Loucy (cell line): ENCODE measurements around the gene PCDHA7.
"Not testable (repeated sequence)": the region's sequence is repeated elsewhere in the genome, so short reads cannot be mapped to it uniquely, and the experiment has no call there.

ENCODE experiments used
- H2AFZ ChIP-seq: fragments of 200-600 bp; sonication (generic); 2 replicates; pipeline ENCODE4 v1.6.0; 2016; ENCODE audit warnings: antibody characterized with exemption, mild to moderate bottlenecking, low read length, moderate library complexity
- H3F3A ChIP-seq: fragments of 200-600 bp; 2 replicates; pipeline ENCODE4 v1.6.0; 2016; ENCODE audit warnings: antibody characterized with exemption, low read depth, mild to moderate bottlenecking
- H3K27me3 ChIP-seq: fragments of 200-600 bp; sonication (generic); 2 replicates; pipeline ENCODE4 v1.6.1; 2014; ENCODE audit warnings: low read length, mild to moderate bottlenecking; ENCODE audit not compliant: insufficient read depth, poor library complexity, severe bottlenecking
- H3K36me3 ChIP-seq: fragments of 200-600 bp; sonication (generic); 2 replicates; pipeline ENCODE4 v1.6.1; 2016; ENCODE audit warnings: low read length; ENCODE audit not compliant: insufficient read depth
- H3K4me1 ChIP-seq: fragments of 200-600 bp; sonication (generic); 2 replicates; pipeline ENCODE4 v1.5.1; 2014; ENCODE audit warnings: low read length, mild to moderate bottlenecking; ENCODE audit not compliant: insufficient read depth, poor library complexity, severe bottlenecking
- H3K4me2 ChIP-seq: fragments of 200-600 bp; sonication (generic); 2 replicates; pipeline ENCODE4 v1.6.0; 2014; ENCODE audit warnings: antibody characterized with exemption, low read length, low read depth, mild to moderate bottlenecking; ENCODE audit not compliant: poor library complexity, severe bottlenecking
- H3K4me3 ChIP-seq: fragments of 200-600 bp; sonication (generic); 2 replicates; pipeline ENCODE4 v1.5.1; 2014; ENCODE audit warnings: low read length, mild to moderate bottlenecking, mixed read lengths; ENCODE audit not compliant: poor library complexity, severe bottlenecking
- H3K79me2 ChIP-seq: fragments of 200-600 bp; sonication (generic); 2 replicates; pipeline ENCODE4 v1.6.1; 2014; ENCODE audit warnings: low read length; ENCODE audit not compliant: insufficient read depth
- H3K9ac ChIP-seq: fragments of 200-600 bp; sonication (generic); 2 replicates; pipeline ENCODE4 v1.6.0; 2014; ENCODE audit warnings: mild to moderate bottlenecking, low read depth, low read length, moderate library complexity; ENCODE audit not compliant: poor library complexity, severe bottlenecking
- H3K9me2 ChIP-seq: fragments of 200-600 bp; sonication (generic); replicated peaks from 2 replicates; pipeline ENCODE4 v1.6.1; 2016; ENCODE audit warnings: low read depth, low read length, mixed read lengths
- H3K9me3 ChIP-seq: fragments of 200-600 bp; sonication (generic); 2 replicates; pipeline ENCODE4 v1.6.1; 2014; ENCODE audit warnings: mild to moderate bottlenecking, antibody characterized with exemption, low read length, low read depth; ENCODE audit not compliant: insufficient read depth
- H4K20me1 ChIP-seq: fragments of 200-600 bp; sonication (generic); 2 replicates; pipeline ENCODE4 v1.6.0; 2014; ENCODE audit warnings: antibody characterized with exemption, low read length, mild to moderate bottlenecking; ENCODE audit not compliant: insufficient read depth, poor library complexity, severe bottlenecking
- CTCF ChIP-seq: fragments of 200-600 bp; sonication (generic); conservative IDR thresholded peaks from 2 replicates; pipeline ENCODE4 v1.5.1; 2014; ENCODE audit warnings: mild to moderate bottlenecking, antibody characterized with exemption, low read length
- EZH2phosphoT487 ChIP-seq: fragments of 200-600 bp; IDR thresholded peaks from 2 replicates; pipeline ENCODE4 v1.6.1; 2018; ENCODE audit warnings: antibody characterized with exemption, mild to moderate bottlenecking, moderate library complexity, borderline replicate concordance

The PCDHA7 gene

GRCh38 chr5:140802781-140803271, 31.2 kb upstream of the PCDHA7 start:
- H3K9ac ChIP-seq = no peak overlapping the region
- no peaks in the 10 kb centered on the region for H3K36me3 ChIP-seq
- no peaks in the 10 kb centered on the region for H3K4me1 ChIP-seq
- H3K4me3 ChIP-seq = no peak overlapping the region
- H4K20me1 ChIP-seq = no peaks in the 10 kb centered on the region
- H3K9me3 ChIP-seq = no peaks in the 10 kb centered on the region
- H3K79me2 ChIP-seq = no peaks in the 10 kb centered on the region
- no peak overlapping the region for H3K4me2 ChIP-seq
- no peaks in the 10 kb centered on the region for H3K9me2 ChIP-seq
- no peaks in the 10 kb centered on the region for H3F3A ChIP-seq
- no peaks in the 10 kb centered on the region for H3K27me3 ChIP-seq
- TF ChIP-seq EZH2phosphoT487 = no peak
- no peak for TF ChIP-seq CTCF
- no peak overlapping the region for H2AFZ ChIP-seq

- no peaks in the 10 kb centered on the region for H3K27me3 ChIP-seq
- no peak within 1 kb of the TSS for H2AFZ ChIP-seq
- no peaks in the 10 kb centered on the region for H3K79me2 ChIP-seq
- H3K4me1 ChIP-seq = no peaks in the 10 kb centered on the region
- H3K9me2 ChIP-seq = no peaks in the 10 kb centered on the region
- no peaks in the 10 kb centered on the region for H4K20me1 ChIP-seq
- H3K4me2 ChIP-seq = no peak within 1 kb of the TSS
- H3K9me3 ChIP-seq = no peaks in the 10 kb centered on the region
- H3K36me3 ChIP-seq = no peaks in the 10 kb centered on the region
- H3K9ac ChIP-seq = no peak within 1 kb of the TSS
- no peak within 1 kb of the TSS for H3K4me3 ChIP-seq
- H3F3A ChIP-seq = no peaks in the 10 kb centered on the region
- no peak for TF ChIP-seq EZH2phosphoT487
- peak; percentile 46 for TF ChIP-seq CTCF
Observed at GRCh38 chr5:140806834-140807775, 27.0 kb upstream of the PCDHA7 start, which contains the start of gene PCDHA4. PCDHA4 (plus strand) TSS chr5:140807068.

- H3K36me3 ChIP-seq, H3K27me3 ChIP-seq, H3K4me3 ChIP-seq, H3K4me1 ChIP-seq, H3K9me2 ChIP-seq, H3K9me3 ChIP-seq, H3K4me2 ChIP-seq, H2AFZ ChIP-seq, H3K79me2 ChIP-seq, H4K20me1 ChIP-seq, H3F3A ChIP-seq, H3K9ac ChIP-seq: not testable (repeated sequence)
Observed at GRCh38 chr5:140808241-140808888, 25.7 kb upstream of the PCDHA7 start.
